Measurements from ENCODE around the gene CC2D2A. TPM values are rescaled to one million over a fixed set of nuclear protein-coding genes. Genes with fewer than 3 reads are reported as not detected.

Gene CC2D2A
- total RNA-seq, 1 donor from 2014 or later: 33.1 TPM

- H3K4me1 ChIP-seq: peaks cover 18% of the 10 kb centered on the region
- H3K4me3 ChIP-seq: no peak overlapping the region
- H3K9me3 ChIP-seq: no peaks in the 10 kb centered on the region
- H3K27me3 ChIP-seq: no peaks in the 10 kb centered on the region
- TF ChIP-seq POLR2AphosphoS5 (IDR thresholded peaks at IDR 0.05; ENCODE audit: insufficient read depth in 1 of 2, low read depth in 1 of 2): no peak
- no peak for TF ChIP-seq CTCF (IDR thresholded peaks at IDR 0.05)
- TF ChIP-seq POLR2A (IDR thresholded peaks at IDR 0.05): no peak
- peak overlapping the region; percentile 91 for H3K27ac ChIP-seq
- no peak for DNase-seq (ENCODE audit: extremely low spot score in 2 of 2)
- no peaks in the 10 kb centered on the region for H3K36me3 ChIP-seq
- intact Hi-C loops (cut with DNase I): loop anchor here (10.0 kb wide), 1 partner anchor 176 kb away; the partner anchor contains the start of gene FBXL5
Measured at GRCh38 chr4:15478724-15479088, 9.0 kb downstream of the CC2D2A start.

GRCh38 chr4:15479089-15479912, 9.6 kb downstream of the CC2D2A start:
- TF ChIP-seq CTCF (IDR thresholded peaks at IDR 0.05) (peak; percentile 19 to 60 (median 53)), POLR2A (IDR thresholded peaks at IDR 0.05) (no peak), POLR2AphosphoS5 (IDR thresholded peaks at IDR 0.05; ENCODE audit: insufficient read depth in 1 of 2, low read depth in 1 of 2) (peak; percentile 30 to 65)
- Histone ChIP-seq H3K4me3 (peak overlapping the region; percentile 43 to 51), H3K27ac (peak overlapping the region; percentile 91), H3K27me3 (no peaks in the 10 kb centered on the region), H3K4me1 (peaks cover 18% of the 10 kb centered on the region), H3K36me3 (no peaks in the 10 kb centered on the region), H3K9me3 (no peaks in the 10 kb centered on the region)
- intact Hi-C loops (cut with DNase I): loop anchor here (10.0 kb wide), 1 partner anchor 176 kb away; the partner anchor contains the start of gene FBXL5
- no peak for DNase-seq (ENCODE audit: extremely low spot score in 2 of 2)

GRCh38 chr4:15479913-15480185, 10.2 kb downstream of the CC2D2A start:
- H3K4me1 ChIP-seq: peaks cover 18% of the 10 kb centered on the region
- peak overlapping the region; percentile 91 for H3K27ac ChIP-seq
- no peak for DNase-seq (ENCODE audit: extremely low spot score in 2 of 2)
- H3K4me3 ChIP-seq: peak overlapping the region; percentile 43 to 51
- TF ChIP-seq POLR2A (IDR thresholded peaks at IDR 0.05): no peak
- TF ChIP-seq POLR2AphosphoS5 (IDR thresholded peaks at IDR 0.05; ENCODE audit: insufficient read depth in 1 of 2, low read depth in 1 of 2): peak in 1 of 2 donors; percentile 56
- TF ChIP-seq CTCF (IDR thresholded peaks at IDR 0.05): no peak
- intact Hi-C loops (cut with DNase I): loop anchor here (10.0 kb wide), 1 partner anchor 175 kb away; the partner anchor contains the start of gene FBXL5
- no peaks in the 10 kb centered on the region for H3K9me3 ChIP-seq
- H3K36me3 ChIP-seq: no peaks in the 10 kb centered on the region
- H3K27me3 ChIP-seq: no peaks in the 10 kb centered on the region

- Histone ChIP-seq H3K4me1 (peaks cover 18% of the 10 kb centered on the region), H3K27ac (peak overlapping the region; percentile 91), H3K4me3 (no peak overlapping the region), H3K36me3 (no peaks in the 10 kb centered on the region), H3K9me3 (no peaks in the 10 kb centered on the region), H3K27me3 (no peaks in the 10 kb centered on the region)
- intact Hi-C loops (cut with DNase I): no loop called here
- no peak for DNase-seq (ENCODE audit: extremely low spot score in 2 of 2)
- TF ChIP-seq POLR2A (IDR thresholded peaks at IDR 0.05): no peak
- TF ChIP-seq POLR2AphosphoS5 (IDR thresholded peaks at IDR 0.05; ENCODE audit: insufficient read depth in 1 of 2, low read depth in 1 of 2): no peak
- TF ChIP-seq CTCF (IDR thresholded peaks at IDR 0.05): no peak
Measured at GRCh38 chr4:15481961-15482745, 12.5 kb downstream of the CC2D2A start.

Measured in vagina (tissue), 2 donors.